Measurements from ENCODE around the gene DLX1. TPM values are rescaled to one million over a fixed set of nuclear protein-coding genes. Genes with fewer than 3 reads are reported as not detected.

The DLX1 gene
- total RNA-seq, 1 experiment from 2014 or later = 0.77 TPM

DNA sequence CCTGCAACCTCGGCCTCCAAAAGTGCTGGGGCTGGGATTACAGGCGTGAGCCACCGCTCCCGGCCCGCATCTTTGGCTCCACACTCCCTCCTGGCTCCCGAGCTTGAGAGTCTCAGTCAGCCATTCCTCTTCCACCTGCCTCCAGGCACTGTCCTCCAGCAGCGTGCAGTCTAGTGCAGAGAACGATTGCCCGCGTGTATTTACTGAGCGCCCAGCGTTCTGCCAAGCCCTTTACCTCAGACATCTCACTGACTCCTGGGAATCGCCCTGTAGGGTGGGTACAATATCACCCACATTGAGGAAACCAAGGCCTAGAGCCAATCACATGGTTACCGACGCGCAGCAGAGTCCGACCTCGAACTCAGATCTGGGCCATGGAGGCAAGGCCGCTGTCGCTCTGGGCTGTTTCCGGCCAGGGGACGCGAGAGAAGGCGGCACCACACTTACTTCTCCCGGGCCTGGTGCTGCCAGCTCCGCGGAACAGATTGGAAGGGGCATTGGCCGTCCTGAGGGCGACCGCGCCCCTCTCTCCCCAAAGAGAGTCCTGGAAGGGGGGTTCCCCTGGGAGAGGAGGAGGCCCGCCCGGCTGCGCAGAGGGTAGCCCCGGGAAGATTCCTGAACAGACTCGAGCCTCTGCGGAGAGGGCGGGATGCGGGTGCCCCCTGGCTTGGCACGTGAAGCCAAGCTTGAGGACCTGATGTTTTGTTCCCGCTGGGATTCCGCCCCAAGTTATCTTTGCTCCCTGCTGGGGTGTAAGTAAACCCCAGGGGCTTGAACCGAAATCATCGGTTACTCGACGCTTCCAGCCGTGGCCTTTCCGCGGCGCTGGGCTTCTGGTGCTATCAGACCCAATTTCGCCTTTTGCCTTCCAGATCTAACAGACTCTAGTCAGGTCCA lies 22.6 kb downstream of the DLX1 start:
- Mint-ChIP-seq H3K4me1 (ENCODE audit: insufficient read depth, unreplicated experiment) (peaks cover 7% of the 10 kb centered on the region), H3K27ac (ENCODE audit: low read depth, unreplicated experiment) (no peak overlapping the region), H3K4me3 (ENCODE audit: unreplicated experiment) (no peak overlapping the region), H3K9me3 (ENCODE audit: unreplicated experiment) (no peaks in the 10 kb centered on the region), H3K27me3 (ENCODE audit: insufficient read depth, unreplicated experiment) (no peaks in the 10 kb centered on the region), H3K36me3 (ENCODE audit: insufficient read depth, unreplicated experiment) (no peaks in the 10 kb centered on the region)
- BruUV-seq (replicated peaks) = no TSS peak
- no peak for DNase-seq (ENCODE audit: unreplicated experiment)
- CTCF ChIA-PET = interaction anchor here (0.6 to 1.7 kb wide), 4 partner anchors 8 to 367 kb away, joined by 3 to 6 read pairs (median 4); no protein-coding TSS in a partner anchor
- intact Hi-C loops (cut with micrococcal nuclease) = loop anchor here (10.0 kb wide), 1 partner anchor 213 kb away; the partner anchor contains the start of gene SLC25A12
- TF ChIP-seq, protein P1, sequence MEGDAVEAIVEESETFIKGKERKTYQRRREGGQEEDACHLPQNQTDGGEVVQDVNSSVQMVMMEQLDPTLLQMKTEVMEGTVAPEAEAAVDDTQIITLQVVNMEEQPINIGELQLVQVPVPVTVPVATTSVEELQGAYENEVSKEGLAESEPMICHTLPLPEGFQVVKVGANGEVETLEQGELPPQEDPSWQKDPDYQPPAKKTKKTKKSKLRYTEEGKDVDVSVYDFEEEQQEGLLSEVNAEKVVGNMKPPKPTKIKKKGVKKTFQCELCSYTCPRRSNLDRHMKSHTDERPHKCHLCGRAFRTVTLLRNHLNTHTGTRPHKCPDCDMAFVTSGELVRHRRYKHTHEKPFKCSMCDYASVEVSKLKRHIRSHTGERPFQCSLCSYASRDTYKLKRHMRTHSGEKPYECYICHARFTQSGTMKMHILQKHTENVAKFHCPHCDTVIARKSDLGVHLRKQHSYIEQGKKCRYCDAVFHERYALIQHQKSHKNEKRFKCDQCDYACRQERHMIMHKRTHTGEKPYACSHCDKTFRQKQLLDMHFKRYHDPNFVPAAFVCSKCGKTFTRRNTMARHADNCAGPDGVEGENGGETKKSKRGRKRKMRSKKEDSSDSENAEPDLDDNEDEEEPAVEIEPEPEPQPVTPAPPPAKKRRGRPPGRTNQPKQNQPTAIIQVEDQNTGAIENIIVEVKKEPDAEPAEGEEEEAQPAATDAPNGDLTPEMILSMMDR (IDR thresholded peaks at IDR 0.05; ENCODE audit: unreplicated experiment) = no peak
- POLR2A ChIA-PET = interaction anchor here (0.6 to 1.1 kb wide), 2 partner anchors 11 to 61 kb away, joined by 3 to 4 read pairs; no protein-coding TSS in a partner anchor

DNA sequence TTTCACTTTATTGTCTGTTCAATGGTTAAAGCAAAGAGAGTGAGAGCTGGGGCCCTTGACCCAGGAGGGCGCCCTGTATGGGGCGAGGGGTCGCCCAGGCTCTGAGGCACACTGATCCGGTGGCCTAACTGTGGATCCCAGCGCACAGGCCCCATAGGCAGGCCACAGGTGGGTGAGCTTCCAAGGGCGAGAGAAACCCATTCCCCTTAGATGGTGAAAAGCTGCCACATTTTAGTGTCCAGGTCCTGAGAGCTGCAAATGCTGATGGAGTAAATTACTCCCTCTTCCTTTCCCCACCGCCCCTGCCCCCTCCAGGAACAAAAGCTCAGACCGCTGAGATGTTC lies 23.3 kb downstream of the DLX1 start:
- intact Hi-C loops (cut with micrococcal nuclease) = loop anchor here (10.0 kb wide), 1 partner anchor 214 kb away; the partner anchor contains the start of gene SLC25A12
- Mint-ChIP-seq H3K36me3 (ENCODE audit: insufficient read depth, unreplicated experiment) (no peaks in the 10 kb centered on the region), H3K9me3 (ENCODE audit: unreplicated experiment) (no peaks in the 10 kb centered on the region), H3K4me1 (ENCODE audit: insufficient read depth, unreplicated experiment) (peaks cover 5% of the 10 kb centered on the region), H3K4me3 (ENCODE audit: unreplicated experiment) (no peak overlapping the region), H3K27me3 (ENCODE audit: insufficient read depth, unreplicated experiment) (no peaks in the 10 kb centered on the region), H3K27ac (ENCODE audit: low read depth, unreplicated experiment) (no peak overlapping the region)
- BruUV-seq (replicated peaks) = no TSS peak
- POLR2A ChIA-PET = no interaction called here
- TF ChIP-seq, protein P1 (IDR thresholded peaks at IDR 0.05; ENCODE audit: unreplicated experiment) = no peak
- no peak for DNase-seq (ENCODE audit: unreplicated experiment)
- CTCF ChIA-PET = interaction anchor here (0.5 to 1.1 kb wide), 4 partner anchors 13 to 524 kb away, joined by 3 read pairs; no protein-coding TSS in a partner anchor

GRCh38 chr2:172109256-172109987 lies 24.1 kb downstream of the DLX1 start:
- Mint-ChIP-seq H3K27ac (ENCODE audit: low read depth, unreplicated experiment) (no peak overlapping the region), H3K36me3 (ENCODE audit: insufficient read depth, unreplicated experiment) (no peaks in the 10 kb centered on the region), H3K27me3 (ENCODE audit: insufficient read depth, unreplicated experiment) (no peaks in the 10 kb centered on the region), H3K9me3 (ENCODE audit: unreplicated experiment) (no peaks in the 10 kb centered on the region), H3K4me1 (ENCODE audit: insufficient read depth, unreplicated experiment) (no peaks in the 10 kb centered on the region), H3K4me3 (ENCODE audit: unreplicated experiment) (no peak overlapping the region)
- intact Hi-C loops (cut with micrococcal nuclease) = loop anchor here (10.0 kb wide), 1 partner anchor 215 kb away; the partner anchor contains the start of gene SLC25A12
- ChIA-PET POLR2A (interaction anchor here (0.7 kb wide), 2 partner anchors 154 to 357 kb away, joined by 3 to 4 read pairs; no protein-coding TSS in a partner anchor), CTCF (interaction anchor here (0.5 to 1.1 kb wide), 3 partner anchors 13 to 525 kb away, joined by 3 read pairs; no protein-coding TSS in a partner anchor)
- no peak for DNase-seq (ENCODE audit: unreplicated experiment)
- TF ChIP-seq, protein P1 (IDR thresholded peaks at IDR 0.05; ENCODE audit: unreplicated experiment) = no peak
- no TSS peak for BruUV-seq (replicated peaks)
